WERI-Rb-1 (cell line): ENCODE results near the gene CCDC88C.

Experiments
- DNase-seq: peaks from one replicate; pipeline ENCODE4 v3.0.0-alpha.2; 2020
- H3K27ac ChIP-seq: fragments of 250-450 bp; sonication (Bioruptor Pico); 2 replicates; pipeline ENCODE4 v1.5.1; 2020; ENCODE audit warnings: mild to moderate bottlenecking, moderate library complexity
- H3K27me3 ChIP-seq: fragments of 250-450 bp; sonication (Bioruptor Pico); 2 replicates; pipeline ENCODE4 v1.5.1; 2021; ENCODE audit warnings: mild to moderate bottlenecking, low read depth, moderate library complexity; ENCODE audit not compliant: insufficient read depth, severe bottlenecking
- H3K36me3 ChIP-seq: fragments of 250-450 bp; sonication (Bioruptor Pico); 2 replicates; pipeline ENCODE4 v1.5.1; 2020; ENCODE audit warnings: mild to moderate bottlenecking, moderate library complexity
- H3K4me3 ChIP-seq: 2 replicates; pipeline ENCODE4 v1.5.1; 2011; ENCODE audit warnings: low read depth, mild to moderate bottlenecking, control low read depth, low read length
- H3K9me3 ChIP-seq: fragments of 250-450 bp; sonication (Bioruptor Pico); 2 replicates; pipeline ENCODE4 v1.5.1; 2021; ENCODE audit warnings: mild to moderate bottlenecking, moderate library complexity; ENCODE audit not compliant: severe bottlenecking
- CTCF ChIP-seq: IDR thresholded peaks from 2 replicates; pipeline ENCODE4 v1.5.1; 2011; ENCODE audit warnings: low read depth, mild to moderate bottlenecking, control low read depth, inconsistent platforms, low read length

The CCDC88C gene

DNA sequence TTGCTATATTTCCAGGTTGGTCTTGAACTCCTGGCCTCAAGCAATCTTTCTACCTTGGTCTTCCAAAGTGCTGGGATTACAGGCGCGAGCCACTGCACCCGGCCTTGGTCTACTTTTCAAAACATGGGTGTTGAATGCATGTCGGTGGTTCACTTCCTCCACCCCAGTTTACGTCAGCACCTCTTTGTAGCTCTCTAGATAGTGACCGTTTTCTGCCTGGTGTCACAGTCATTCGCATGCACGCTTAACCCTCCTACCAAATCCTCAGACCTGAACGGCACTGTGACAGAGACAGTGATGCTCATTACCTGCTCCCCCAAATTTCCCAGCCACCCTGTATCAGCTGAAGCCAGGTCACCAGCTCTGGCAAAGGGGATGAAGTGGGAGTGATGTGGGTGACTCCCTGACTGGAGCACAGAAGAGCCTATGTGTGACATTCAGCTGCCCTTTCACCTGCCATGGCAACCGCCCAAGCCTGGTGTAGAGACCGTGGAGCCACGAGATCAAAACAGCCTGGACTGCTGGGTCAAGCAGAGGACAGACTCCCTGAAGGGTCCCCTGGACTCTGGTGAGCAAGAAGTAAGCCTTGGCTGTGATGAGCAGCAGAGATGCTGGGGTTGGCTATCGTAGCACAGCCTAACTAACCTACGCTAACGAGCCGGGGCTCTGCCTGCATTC lies 106.9 kb downstream of the CCDC88C start:
- H3K27ac ChIP-seq, result no peak overlapping the region

DNA sequence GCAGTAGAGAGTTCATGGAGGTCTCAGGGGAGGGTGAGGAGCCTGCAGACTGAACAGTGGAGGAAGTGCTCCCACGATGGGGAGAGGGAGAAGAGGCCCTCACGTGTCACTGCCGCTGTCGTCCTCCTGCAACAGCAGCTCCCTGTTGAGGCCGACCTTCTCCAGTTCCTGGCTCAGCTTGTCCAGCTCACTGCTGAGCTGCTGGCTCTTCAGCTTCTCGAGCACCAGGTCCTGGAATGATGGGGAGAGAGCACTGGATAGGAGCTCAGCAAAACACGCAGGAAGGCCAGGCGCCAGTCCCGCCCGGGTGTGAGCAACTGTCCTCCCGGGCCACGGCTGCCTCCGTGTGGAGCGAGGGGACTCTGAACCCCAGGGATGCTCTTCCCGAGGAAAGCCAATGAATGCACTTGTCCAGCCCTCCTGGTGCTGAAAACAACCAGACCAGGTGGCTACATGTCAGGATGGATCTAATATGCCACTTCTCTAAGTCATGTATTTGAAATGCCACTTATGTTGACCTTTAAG lies 107.8 kb downstream of the CCDC88C start:
- DNase-seq, result no peak
- Histone ChIP-seq H3K9me3 (no peaks in the 10 kb centered on the region), H3K36me3 (peaks cover 96% of the 10 kb centered on the region), H3K27ac (no peak overlapping the region), H3K27me3 (no peaks in the 10 kb centered on the region), H3K4me3 (no peak overlapping the region)
- no peak for TF ChIP-seq CTCF

More for the DNA sequence above, 106.9 kb downstream of the CCDC88C start:
- Histone ChIP-seq H3K4me3 (no peak overlapping the region), H3K9me3 (no peaks in the 10 kb centered on the region), H3K36me3 (peaks cover 96% of the 10 kb centered on the region), H3K27me3 (no peaks in the 10 kb centered on the region)
- TF ChIP-seq CTCF, result no peak
- no peak for DNase-seq

DNA sequence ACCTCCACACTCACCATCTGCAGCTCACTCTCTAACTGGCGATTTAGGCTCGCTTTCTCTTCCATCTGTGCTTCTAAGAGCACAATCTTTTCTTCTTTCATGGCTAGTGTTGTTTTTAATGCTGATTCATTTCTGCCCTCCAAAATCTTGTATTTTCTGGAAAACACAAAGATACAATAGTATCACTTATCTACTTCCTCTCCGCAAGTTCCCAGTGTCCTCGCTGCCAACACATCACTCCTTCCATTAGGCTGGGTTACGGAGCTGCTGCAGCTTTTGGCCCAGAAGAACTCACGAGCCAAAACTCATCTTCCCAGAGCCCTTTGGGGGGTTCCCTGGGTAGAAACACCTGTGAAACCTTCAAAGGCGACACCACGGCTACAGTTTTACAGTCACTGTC lies 109.3 kb downstream of the CCDC88C start:
- Histone ChIP-seq H3K9me3 (no peaks in the 10 kb centered on the region), H3K36me3 (peaks cover 95% of the 10 kb centered on the region), H3K27me3 (no peaks in the 10 kb centered on the region), H3K27ac (no peak overlapping the region), H3K4me3 (no peak overlapping the region)
- TF ChIP-seq CTCF, result no peak
- no peak for DNase-seq

DNA sequence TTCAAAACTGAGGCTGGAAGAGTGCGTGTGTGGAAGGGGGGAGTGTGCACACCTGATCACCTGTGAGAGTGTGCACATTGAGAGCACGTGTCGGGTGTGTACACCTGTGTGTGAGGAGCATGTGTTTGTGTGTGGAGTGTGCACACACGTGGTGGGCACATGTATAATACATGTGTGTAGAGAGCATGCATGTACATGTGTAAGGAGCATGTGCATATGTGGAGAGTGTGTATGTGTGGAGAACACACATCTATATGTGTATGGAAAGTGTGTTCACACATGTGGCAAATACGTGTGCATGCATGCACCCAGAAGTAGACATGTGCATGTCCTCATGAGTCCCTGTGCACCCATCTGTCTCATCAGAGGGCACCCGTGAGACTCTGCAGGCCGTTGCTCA lies 110.0 kb downstream of the CCDC88C start:
- no peak for DNase-seq
- Histone ChIP-seq H3K27me3 (no peaks in the 10 kb centered on the region), H3K27ac (no peak overlapping the region), H3K9me3 (no peaks in the 10 kb centered on the region), H3K36me3 (peaks cover 93% of the 10 kb centered on the region), H3K4me3 (no peak overlapping the region)
- no peak for TF ChIP-seq CTCF

- Histone ChIP-seq H3K36me3 (peaks cover 93% of the 10 kb centered on the region), H3K27me3 (no peaks in the 10 kb centered on the region), H3K4me3 (no peak overlapping the region), H3K27ac (no peak overlapping the region), H3K9me3 (no peaks in the 10 kb centered on the region)
- DNase-seq, result no peak
- TF ChIP-seq CTCF, result no peak
Observed at GRCh38 chr14:91307046-91307445, 110.6 kb downstream of the CCDC88C start.

GRCh38 chr14:91306547-91306946 lies 111.1 kb downstream of the CCDC88C start:
- no peak for TF ChIP-seq CTCF
- DNase-seq, result no peak
- Histone ChIP-seq H3K36me3 (peaks cover 94% of the 10 kb centered on the region), H3K27me3 (no peaks in the 10 kb centered on the region), H3K4me3 (no peak overlapping the region), H3K27ac (no peak overlapping the region), H3K9me3 (no peaks in the 10 kb centered on the region)
